ENCODE measurements around the gene PRAME.

Gene PRAME

GRCh38 chr22:22595001-22595835 is 36.2 kb upstream of the PRAME start:
- no peak for TF ChIP-seq CTCF (IDR thresholded peaks at IDR 0.05)

GRCh38 chr22:22593964-22594656 is 35.0 kb upstream of the PRAME start:
- peak; percentile 83 for TF ChIP-seq CTCF (IDR thresholded peaks at IDR 0.05)

- TF ChIP-seq CTCF (IDR thresholded peaks at IDR 0.05), result no peak
Observed at GRCh38 chr22:22593250-22593649, 34.2 kb upstream of the PRAME start.

GRCh38 chr22:22591348-22592299 is 32.6 kb upstream of the PRAME start:
- TF ChIP-seq CTCF (IDR thresholded peaks at IDR 0.05), result no peak

GRCh38 chr22:22590136-22590891 is 31.2 kb upstream of the PRAME start:
- no peak for TF ChIP-seq CTCF (IDR thresholded peaks at IDR 0.05)

- TF ChIP-seq CTCF (IDR thresholded peaks at IDR 0.05), result no peak
Observed at GRCh38 chr22:22588485-22589164, 29.6 kb upstream of the PRAME start.

Measured in LNCAP (cell line).